ENCODE measurements around the gene DLG1. TPM values are rescaled to one million over a fixed set of nuclear protein-coding genes. Genes with fewer than 3 reads are reported as not detected.

The DLG1 gene
- total and polyA plus RNA-seq, 4 donors: 47.8 to 130 (median 67.9) TPM

GRCh38 chr3:197122394-197122793 is 176.0 kb downstream of the DLG1 start:
- no peaks in the 10 kb centered on the region for H3K4me1 ChIP-seq (ENCODE audit: control insufficient read depth, insufficient read depth, low read length)
- no peaks in the 10 kb centered on the region for H3K9me3 ChIP-seq (ENCODE audit: control insufficient read depth, insufficient read depth, low read length)
- H3K27ac ChIP-seq (ENCODE audit: low read depth, low read length): no peak overlapping the region
- DNase-seq (ENCODE audit: low read depth in 4 of 6, low spot score in 6 of 6): no peak
- no peak overlapping the region for H3K4me3 ChIP-seq (ENCODE audit: low read depth, low read length)
- peaks cover 3% of the 10 kb centered on the region for H3K36me3 ChIP-seq (ENCODE audit: control insufficient read depth, insufficient read depth, low read length)
- WGBS (ENCODE audit: insufficient coverage): no CpG with 5 or more reads among the region's 2 CpGs
- H3K27me3 ChIP-seq (ENCODE audit: control insufficient read depth, insufficient read depth, low read length): no peaks in the 10 kb centered on the region

- no peak overlapping the region for H3K4me3 ChIP-seq (ENCODE audit: low read depth, low read length)
- WGBS (ENCODE audit: insufficient coverage): no CpG with 5 or more reads among the region's 2 CpGs
- no peak overlapping the region for H3K27ac ChIP-seq (ENCODE audit: low read depth, low read length)
- no peak for DNase-seq (ENCODE audit: low read depth in 4 of 6, low spot score in 6 of 6)
- H3K27me3 ChIP-seq (ENCODE audit: control insufficient read depth, insufficient read depth, low read length): no peaks in the 10 kb centered on the region
- no peaks in the 10 kb centered on the region for H3K9me3 ChIP-seq (ENCODE audit: control insufficient read depth, insufficient read depth, low read length)
- no peaks in the 10 kb centered on the region for H3K4me1 ChIP-seq (ENCODE audit: control insufficient read depth, insufficient read depth, low read length)
- no peaks in the 10 kb centered on the region for H3K36me3 ChIP-seq (ENCODE audit: control insufficient read depth, insufficient read depth, low read length)
Measured at GRCh38 chr3:197117114-197117513, 181.3 kb downstream of the DLG1 start.

GRCh38 chr3:197114007-197114406 is 184.4 kb downstream of the DLG1 start:
- Histone ChIP-seq H3K4me1 (ENCODE audit: control insufficient read depth, insufficient read depth, low read length) (no peaks in the 10 kb centered on the region), H3K27me3 (ENCODE audit: control insufficient read depth, insufficient read depth, low read length) (no peaks in the 10 kb centered on the region), H3K4me3 (ENCODE audit: low read depth, low read length) (no peak overlapping the region), H3K9me3 (ENCODE audit: control insufficient read depth, insufficient read depth, low read length) (no peaks in the 10 kb centered on the region), H3K36me3 (ENCODE audit: control insufficient read depth, insufficient read depth, low read length) (no peaks in the 10 kb centered on the region), H3K27ac (ENCODE audit: low read depth, low read length) (no peak overlapping the region)
- WGBS (ENCODE audit: insufficient coverage): 100% methylated on average over 1 of the region's 3 CpGs
- DNase-seq (ENCODE audit: low read depth in 4 of 6, low spot score in 6 of 6): no peak

- H3K27ac ChIP-seq (ENCODE audit: low read depth, low read length): no peak overlapping the region
- no peak overlapping the region for H3K4me3 ChIP-seq (ENCODE audit: low read depth, low read length)
- H3K4me1 ChIP-seq (ENCODE audit: control insufficient read depth, insufficient read depth, low read length): no peaks in the 10 kb centered on the region
- no peak for DNase-seq (ENCODE audit: low read depth in 4 of 6, low spot score in 6 of 6)
- no peaks in the 10 kb centered on the region for H3K27me3 ChIP-seq (ENCODE audit: control insufficient read depth, insufficient read depth, low read length)
- H3K9me3 ChIP-seq (ENCODE audit: control insufficient read depth, insufficient read depth, low read length): no peaks in the 10 kb centered on the region
- H3K36me3 ChIP-seq (ENCODE audit: control insufficient read depth, insufficient read depth, low read length): no peaks in the 10 kb centered on the region
Measured at GRCh38 chr3:197111685-197112084, 186.7 kb downstream of the DLG1 start.

- DNase-seq (ENCODE audit: low read depth in 4 of 6, low spot score in 6 of 6): peak in 1 of 6 donors; percentile 35
- H3K4me1 ChIP-seq (ENCODE audit: control insufficient read depth, insufficient read depth, low read length): no peaks in the 10 kb centered on the region
- H3K36me3 ChIP-seq (ENCODE audit: control insufficient read depth, insufficient read depth, low read length): peaks cover 3% of the 10 kb centered on the region
- H3K27me3 ChIP-seq (ENCODE audit: control insufficient read depth, insufficient read depth, low read length): no peaks in the 10 kb centered on the region
- no peak overlapping the region for H3K4me3 ChIP-seq (ENCODE audit: low read depth, low read length)
- H3K9me3 ChIP-seq (ENCODE audit: control insufficient read depth, insufficient read depth, low read length): no peaks in the 10 kb centered on the region
- no CpG with 5 or more reads among the region's 2 CpGs for WGBS (ENCODE audit: insufficient coverage)
- no peak overlapping the region for H3K27ac ChIP-seq (ENCODE audit: low read depth, low read length)
Measured at GRCh38 chr3:197105786-197106185, 192.6 kb downstream of the DLG1 start.

- DNase-seq (ENCODE audit: low read depth in 4 of 6, low spot score in 6 of 6): no peak
- H3K36me3 ChIP-seq (ENCODE audit: control insufficient read depth, insufficient read depth, low read length): peaks cover 3% of the 10 kb centered on the region
- H3K4me1 ChIP-seq (ENCODE audit: control insufficient read depth, insufficient read depth, low read length): no peaks in the 10 kb centered on the region
- H3K27ac ChIP-seq (ENCODE audit: low read depth, low read length): no peak overlapping the region
- no peaks in the 10 kb centered on the region for H3K9me3 ChIP-seq (ENCODE audit: control insufficient read depth, insufficient read depth, low read length)
- H3K27me3 ChIP-seq (ENCODE audit: control insufficient read depth, insufficient read depth, low read length): no peaks in the 10 kb centered on the region
- WGBS (ENCODE audit: insufficient coverage): no CpG with 5 or more reads among the region's 1 CpG
- no peak overlapping the region for H3K4me3 ChIP-seq (ENCODE audit: low read depth, low read length)
Measured at GRCh38 chr3:197104738-197105137, 193.7 kb downstream of the DLG1 start.

- H3K9me3 ChIP-seq (ENCODE audit: control insufficient read depth, insufficient read depth, low read length): no peaks in the 10 kb centered on the region
- DNase-seq (ENCODE audit: low read depth in 4 of 6, low spot score in 6 of 6): no peak
- no peaks in the 10 kb centered on the region for H3K27me3 ChIP-seq (ENCODE audit: control insufficient read depth, insufficient read depth, low read length)
- H3K36me3 ChIP-seq (ENCODE audit: control insufficient read depth, insufficient read depth, low read length): peaks cover 3% of the 10 kb centered on the region
- no peak overlapping the region for H3K4me3 ChIP-seq (ENCODE audit: low read depth, low read length)
- no peak overlapping the region for H3K27ac ChIP-seq (ENCODE audit: low read depth, low read length)
- no peaks in the 10 kb centered on the region for H3K4me1 ChIP-seq (ENCODE audit: control insufficient read depth, insufficient read depth, low read length)
- no CpG with 5 or more reads among the region's 1 CpG for WGBS (ENCODE audit: insufficient coverage)
Measured at GRCh38 chr3:197103766-197104165, 194.6 kb downstream of the DLG1 start.

GRCh38 chr3:197093871-197094270 is 204.5 kb downstream of the DLG1 start:
- Histone ChIP-seq H3K4me3 (ENCODE audit: low read depth, low read length) (no peak overlapping the region), H3K27me3 (ENCODE audit: control insufficient read depth, insufficient read depth, low read length) (no peaks in the 10 kb centered on the region), H3K36me3 (ENCODE audit: control insufficient read depth, insufficient read depth, low read length) (no peaks in the 10 kb centered on the region), H3K4me1 (ENCODE audit: control insufficient read depth, insufficient read depth, low read length) (no peaks in the 10 kb centered on the region), H3K9me3 (ENCODE audit: control insufficient read depth, insufficient read depth, low read length) (no peaks in the 10 kb centered on the region), H3K27ac (ENCODE audit: low read depth, low read length) (no peak overlapping the region)
- WGBS (ENCODE audit: insufficient coverage): no CpG with 5 or more reads among the region's 1 CpG
- no peak for DNase-seq (ENCODE audit: low read depth in 4 of 6, low spot score in 6 of 6)

GRCh38 chr3:197088370-197088769 is 210.0 kb downstream of the DLG1 start:
- H3K9me3 ChIP-seq (ENCODE audit: control insufficient read depth, insufficient read depth, low read length): no peaks in the 10 kb centered on the region
- WGBS (ENCODE audit: insufficient coverage): 100% methylated on average over 1 of the region's 3 CpGs
- no peaks in the 10 kb centered on the region for H3K4me1 ChIP-seq (ENCODE audit: control insufficient read depth, insufficient read depth, low read length)
- H3K27me3 ChIP-seq (ENCODE audit: control insufficient read depth, insufficient read depth, low read length): no peaks in the 10 kb centered on the region
- no peak overlapping the region for H3K27ac ChIP-seq (ENCODE audit: low read depth, low read length)
- DNase-seq (ENCODE audit: low read depth in 4 of 6, low spot score in 6 of 6): no peak
- H3K36me3 ChIP-seq (ENCODE audit: control insufficient read depth, insufficient read depth, low read length): peaks cover 4% of the 10 kb centered on the region
- H3K4me3 ChIP-seq (ENCODE audit: low read depth, low read length): no peak overlapping the region

- 100% methylated on average over 3 of the region's 4 CpGs for WGBS (ENCODE audit: insufficient coverage)
- H3K27me3 ChIP-seq (ENCODE audit: control insufficient read depth, insufficient read depth, low read length): no peaks in the 10 kb centered on the region
- H3K4me1 ChIP-seq (ENCODE audit: control insufficient read depth, insufficient read depth, low read length): no peaks in the 10 kb centered on the region
- H3K27ac ChIP-seq (ENCODE audit: low read depth, low read length): no peak overlapping the region
- no peak overlapping the region for H3K4me3 ChIP-seq (ENCODE audit: low read depth, low read length)
- peaks cover 4% of the 10 kb centered on the region for H3K36me3 ChIP-seq (ENCODE audit: control insufficient read depth, insufficient read depth, low read length)
- no peak for DNase-seq (ENCODE audit: low read depth in 4 of 6, low spot score in 6 of 6)
- H3K9me3 ChIP-seq (ENCODE audit: control insufficient read depth, insufficient read depth, low read length): no peaks in the 10 kb centered on the region
Measured at GRCh38 chr3:197085137-197085536, 213.3 kb downstream of the DLG1 start.

Measured in spinal cord (tissue), 10 donors.